Parathyroid adenoma (tissue), 2 donors: ENCODE results near the gene FAM227B.

Experiments
- H2AFZ ChIP-seq: fragments of 300-600 bp; sonication (generic); one replicate; pipeline ENCODE4 v1.7.0; 2017; ENCODE audit warnings: antibody characterized with exemption, mild to moderate bottlenecking
- H3K27ac ChIP-seq: fragments of 300-600 bp; sonication (generic); one replicate; pipeline ENCODE4 v1.7.0; 2017
- H3K27me3 ChIP-seq: fragments of 300-600 bp; sonication (generic); one replicate; pipeline ENCODE4 v1.7.0; 2017; ENCODE audit warnings: low read length; ENCODE audit not compliant: control insufficient read depth, insufficient read depth
- H3K36me3 ChIP-seq: fragments of 300-600 bp; sonication (generic); one replicate; pipeline ENCODE4 v1.7.0; 2017; ENCODE audit warnings: low read length; ENCODE audit not compliant: control insufficient read depth, insufficient read depth
- H3K4me1 ChIP-seq: fragments of 300-600 bp; sonication (generic); one replicate; pipeline ENCODE4 v1.7.0; 2017; ENCODE audit warnings: control low read depth
- H3K4me2 ChIP-seq: fragments of 300-600 bp; sonication (generic); one replicate; pipeline ENCODE4 v1.7.0; 2017; ENCODE audit warnings: low read length
- H3K4me3 ChIP-seq: fragments of 300-600 bp; sonication (generic); one replicate; pipeline ENCODE4 v1.7.0; 2017; ENCODE audit warnings: low read depth, low read length
- H3K79me2 ChIP-seq: fragments of 300-600 bp; sonication (generic); one replicate; pipeline ENCODE4 v1.7.0; 2017; ENCODE audit warnings: control low read depth
- H3K9ac ChIP-seq: fragments of 300-600 bp; sonication (generic); one replicate; pipeline ENCODE4 v1.7.0; 2017; ENCODE audit warnings: mild to moderate bottlenecking
- H3K9me3 ChIP-seq: fragments of 300-600 bp; sonication (generic); one replicate; pipeline ENCODE4 v1.7.0; 2017; ENCODE audit warnings: low read length; ENCODE audit not compliant: control insufficient read depth
- CTCF ChIP-seq: fragments of 300-600 bp; sonication (generic); IDR thresholded peaks from one replicate; pipeline ENCODE4 v1.7.0; 2017; ENCODE audit warnings: antibody characterized with exemption, mild to moderate bottlenecking
- donor health status: primary hyperparathyroidism.

Gene FAM227B

GRCh38 chr15:49423901-49424550, 196.6 kb downstream of the FAM227B start:
- no peaks in the 10 kb centered on the region for H3K79me2 ChIP-seq
- no peaks in the 10 kb centered on the region for H3K27me3 ChIP-seq
- no peak overlapping the region for H3K4me2 ChIP-seq
- no peak overlapping the region for H3K27ac ChIP-seq
- no peaks in the 10 kb centered on the region for H3K9me3 ChIP-seq
- no peak overlapping the region for H3K4me3 ChIP-seq
- no peak for TF ChIP-seq CTCF
- H3K9ac ChIP-seq, result no peak overlapping the region
- no peaks in the 10 kb centered on the region for H3K36me3 ChIP-seq
- no peaks in the 10 kb centered on the region for H3K4me1 ChIP-seq
- H2AFZ ChIP-seq, result no peak overlapping the region

GRCh38 chr15:49423021-49423420, 197.6 kb downstream of the FAM227B start, which contains the start of gene FGF7:
FGF7 (plus strand) TSS chr15:49423242; CDS start chr15:49424298, 1,056 bp downstream.
- Histone ChIP-seq H3K4me3 (no peak within 1 kb of the TSS), H3K9ac (no peak within 1 kb of the TSS), H2AFZ (no peak within 1 kb of the TSS), H3K36me3 (no peaks in the 10 kb centered on the region), H3K4me1 (no peaks in the 10 kb centered on the region), H3K9me3 (no peaks in the 10 kb centered on the region), H3K79me2 (no peaks in the 10 kb centered on the region), H3K4me2 (no peak within 1 kb of the TSS), H3K27ac (no peak within 1 kb of the TSS), H3K27me3 (no peaks in the 10 kb centered on the region)
- TF ChIP-seq CTCF, result no peak

DNA sequence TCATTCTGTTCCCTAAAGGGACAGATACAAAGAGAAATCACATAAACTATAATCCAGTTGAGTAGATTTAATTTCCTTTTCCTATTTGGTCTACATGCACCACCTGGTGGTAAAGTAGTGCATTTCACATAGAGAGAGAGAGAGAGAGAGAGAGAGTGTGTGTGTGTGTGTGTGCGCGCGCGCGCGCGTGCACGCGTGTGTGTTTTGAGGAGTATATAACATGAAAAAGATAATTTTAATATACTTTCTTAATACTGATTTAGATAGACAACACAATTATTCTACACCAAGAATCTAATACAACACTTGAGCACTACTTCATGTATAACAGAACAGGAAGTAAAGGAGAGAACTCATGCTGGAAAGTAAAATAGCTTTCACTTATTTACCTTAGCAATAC, 198.6 kb downstream of the FAM227B start:
- no peaks in the 10 kb centered on the region for H3K27me3 ChIP-seq
- H3K9me3 ChIP-seq, result no peaks in the 10 kb centered on the region
- no peaks in the 10 kb centered on the region for H3K36me3 ChIP-seq
- H3K4me2 ChIP-seq, result no peak overlapping the region
- no peak overlapping the region for H3K27ac ChIP-seq
- no peak overlapping the region for H3K4me3 ChIP-seq
- peak; percentile 69 for TF ChIP-seq CTCF
- no peaks in the 10 kb centered on the region for H3K4me1 ChIP-seq
- no peaks in the 10 kb centered on the region for H3K79me2 ChIP-seq
- H2AFZ ChIP-seq, result no peak overlapping the region
- H3K9ac ChIP-seq, result no peak overlapping the region

DNA sequence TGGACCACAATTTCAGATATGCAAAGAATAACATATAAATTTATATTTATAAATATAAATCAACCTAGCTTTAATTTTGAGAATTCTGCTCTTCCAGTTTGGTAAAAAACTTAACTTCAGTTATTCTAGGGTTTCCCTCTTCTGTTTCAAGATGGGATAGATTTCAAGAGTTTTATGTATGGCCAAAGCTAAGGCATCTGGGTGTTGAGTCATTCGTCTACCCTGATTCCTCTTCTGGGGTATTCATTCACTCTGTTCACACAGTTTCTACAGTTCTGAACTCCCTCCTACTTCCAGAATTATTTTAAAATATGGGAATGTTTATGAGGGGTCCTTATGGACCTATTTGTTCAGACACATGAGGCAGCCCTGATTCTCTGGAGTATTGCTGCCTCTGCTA, 201.8 kb downstream of the FAM227B start:
- Histone ChIP-seq H3K79me2 (no peaks in the 10 kb centered on the region), H3K27me3 (no peaks in the 10 kb centered on the region), H3K4me3 (no peak overlapping the region), H3K9ac (no peak overlapping the region), H3K9me3 (no peaks in the 10 kb centered on the region), H3K36me3 (no peaks in the 10 kb centered on the region), H2AFZ (no peak overlapping the region), H3K4me1 (no peaks in the 10 kb centered on the region), H3K27ac (no peak overlapping the region), H3K4me2 (no peak overlapping the region)
- TF ChIP-seq CTCF, result no peak

DNA sequence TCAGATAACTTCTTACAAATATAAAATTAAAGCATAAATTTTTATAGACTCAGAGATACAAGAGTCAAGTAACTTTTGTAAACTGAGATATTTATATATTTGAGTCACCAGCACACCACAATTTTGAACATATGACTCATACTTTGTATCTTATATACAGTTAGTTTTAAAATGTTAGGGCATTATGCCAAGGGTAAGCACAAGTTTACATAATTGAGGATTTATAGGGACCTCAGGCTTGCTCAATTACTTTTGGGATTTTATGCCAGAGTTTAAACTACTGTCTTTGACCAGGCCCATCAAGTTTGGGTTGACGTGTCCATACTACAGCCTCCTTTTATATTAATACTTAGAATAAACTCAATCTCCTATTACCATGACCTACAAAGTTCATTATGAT, 205.0 kb downstream of the FAM227B start:
- no peak overlapping the region for H3K9ac ChIP-seq
- H3K27ac ChIP-seq, result no peak overlapping the region
- H2AFZ ChIP-seq, result no peak overlapping the region
- H3K4me2 ChIP-seq, result no peak overlapping the region
- H3K9me3 ChIP-seq, result no peaks in the 10 kb centered on the region
- no peak for TF ChIP-seq CTCF
- no peaks in the 10 kb centered on the region for H3K27me3 ChIP-seq
- no peak overlapping the region for H3K4me3 ChIP-seq
- no peaks in the 10 kb centered on the region for H3K4me1 ChIP-seq
- H3K36me3 ChIP-seq, result no peaks in the 10 kb centered on the region
- no peaks in the 10 kb centered on the region for H3K79me2 ChIP-seq
